Stomach (tissue), 9 donors: ENCODE results near the gene KCNT1. TPM values are rescaled to one million over a fixed set of nuclear protein-coding genes. Genes with fewer than 3 reads are reported as not detected.

Experiments used
- DNase-seq, 2 donors: peaks; one replicate each; pipeline versions ENCODE4 v3.0.0 to v3.0.0-alpha.2; 2013 to 2019
- H3K27ac ChIP-seq, 5 donors: fragments of 200-600 bp in 4 of 5; sonication (generic) in 4 of 5; one replicate each; pipeline ENCODE4 v1.5.1; 2013 to 2019; ENCODE audit warnings: mild to moderate bottlenecking in 1 of 5, moderate library complexity in 1 of 5
- H3K27me3 ChIP-seq, 3 donors: fragments of 200-600 bp; sonication (generic); one replicate each; pipeline ENCODE4 v1.5.1; 2017 to 2019; ENCODE audit warnings: mixed run types in 1 of 3
- H3K36me3 ChIP-seq, 4 donors: fragments of 200-600 bp; sonication (generic); 1 replicate in 3 of 4; 2 replicates in 1 of 4; pipeline ENCODE4 v1.5.1; 2016 to 2019
- H3K4me1 ChIP-seq, 4 donors: fragments of 200-600 bp; sonication (generic); one replicate each; pipeline ENCODE4 v1.5.1; 2016 to 2019
- H3K4me3 ChIP-seq, 4 donors: fragments of 200-600 bp; sonication (generic) in 3 of 4; one replicate each; pipeline ENCODE4 v1.5.1; 2016 to 2019; ENCODE audit warnings: mild to moderate bottlenecking in 1 of 4
- H3K9me3 ChIP-seq, 4 donors: fragments of 200-600 bp; sonication (generic); one replicate each; pipeline ENCODE4 v1.5.1; 2016 to 2019
- EP300 ChIP-seq: sonication (generic); formaldehyde crosslinking; IDR thresholded peaks from one replicate; pipeline ENCODE4 v1.6.1; 2017; ENCODE audit warnings: antibody characterized with exemption
- POLR2A ChIP-seq, 4 donors: fragments of 450-650 bp; IDR thresholded peaks; one replicate each; pipeline ENCODE4 v1.6.1; 2016; ENCODE audit warnings: antibody characterized with exemption in 4 of 4, control low read depth in 2 of 4, mild to moderate bottlenecking in 1 of 4, moderate library complexity in 1 of 4
- POLR2AphosphoS5 ChIP-seq, 3 donors: sonication (generic); formaldehyde crosslinking; IDR thresholded peaks; one replicate each; pipeline ENCODE4 v1.6.1; 2016; ENCODE audit warnings: antibody characterized with exemption in 3 of 3
- WGBS, 5 donors: extraction: QIAGEN DNeasy Blood & Tissue Kit in 3 of 5; methylation state at CpG; one replicate each; pipeline versions ENCODE4 v1.1.5 to v1.1.7; 2013 to 2018; 5-methylcytosine and 5-hydroxymethylcytosine counted together
- intact Hi-C: fragments of 100-400 bp; cut with DNase I; formaldehyde crosslinking; loops from one replicate; pipeline ENCODE4 v1.15.1; 2023; ENCODE audit warnings: low total_unique reads
- polyA plus RNA-seq, 3 donors: library from polyadenylated mRNA; stranded (reverse); fragments of 200-250 nt; gene quantifications; one replicate each; pipeline ENCODE4 v1.2.3, GENCODE V29; 2013
- total RNA-seq, 5 donors: library from RNA; depleted of rRNA; stranded (reverse); fragments of >200 nt; gene quantifications; one replicate each; pipeline versions ENCODE4 v1.1.0 to v1.2.3, GENCODE V29; 2014 to 2016
- TF ChIP-seq, protein P1 (sequence below), 7 experiments: fragments of 450-650 bp in 4 of 7; fragments of 200-600 bp in 3 of 7; sonication (generic) in 3 of 7; IDR thresholded peaks; one replicate each; pipeline ENCODE4 v1.5.1; 2016 to 2019; ENCODE audit warnings: antibody characterized with exemption in 7 of 7, control low read depth in 2 of 7, mild to moderate bottlenecking in 1 of 7
- donor health status: healthy with polysubstance abuse.
- donor health status: Bipolar disorder and iron deficiency.
- donor health status: healthy.

KCNT1 gene
- total and polyA plus RNA-seq, 8 donors, result 0.10 to 12.9 (median 0.37) TPM; not detected in 4

DNA sequence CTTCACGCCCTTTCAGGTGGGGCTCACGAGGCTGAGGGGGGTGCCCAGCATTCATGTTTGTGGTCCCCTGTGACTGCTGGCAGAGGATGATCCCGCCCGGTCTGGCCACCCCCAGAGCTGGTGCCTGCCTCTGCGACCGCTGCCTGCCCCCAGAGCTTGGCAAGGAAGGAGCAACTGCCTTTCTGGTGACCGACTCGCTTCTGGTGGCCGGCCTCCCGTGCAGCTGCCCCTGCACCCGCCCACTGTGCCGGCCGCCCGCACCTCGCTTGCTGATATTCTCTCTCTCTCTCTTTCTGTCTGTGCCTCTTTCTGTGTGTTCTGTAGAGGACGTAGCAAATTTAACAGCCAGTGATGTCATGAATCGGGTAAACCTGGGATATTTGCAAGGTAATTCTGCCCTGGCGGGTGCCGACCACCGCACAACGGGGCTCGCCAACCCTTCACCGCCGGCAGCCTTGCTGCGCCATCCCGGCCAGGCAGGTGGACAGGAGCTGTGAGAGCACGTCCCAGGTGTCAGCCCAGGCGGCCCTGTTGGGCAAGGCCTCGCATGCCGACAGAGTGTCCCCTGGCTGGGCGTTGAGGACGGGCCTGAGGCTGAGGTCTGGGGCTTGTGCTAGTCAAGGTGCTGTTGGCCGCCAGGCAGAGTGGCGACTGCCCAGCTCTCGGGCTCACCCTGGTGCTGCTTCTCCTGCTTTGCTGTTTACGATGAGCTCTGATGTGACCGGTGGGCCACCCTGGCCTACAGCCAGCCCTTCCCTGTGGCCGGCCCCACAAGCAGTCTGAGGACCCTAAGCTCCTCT is 86.0 kb downstream of the KCNT1 start:
- Histone ChIP-seq H3K9me3 (no peaks in the 10 kb centered on the region), H3K4me1 (no peaks in the 10 kb centered on the region), H3K36me3 (no peaks in the 10 kb centered on the region), H3K27me3 (peaks cover 0 to 77% (median 3%) of the 10 kb centered on the region in 3 donors), H3K4me3 (no peak overlapping the region), H3K27ac (no peak overlapping the region)
- no peak for DNase-seq
- TF ChIP-seq POLR2AphosphoS5 (IDR thresholded peaks at IDR 0.05) (no peak), POLR2A (IDR thresholded peaks at IDR 0.05) (no peak), EP300 (no peak)
- TF ChIP-seq, protein P1, sequence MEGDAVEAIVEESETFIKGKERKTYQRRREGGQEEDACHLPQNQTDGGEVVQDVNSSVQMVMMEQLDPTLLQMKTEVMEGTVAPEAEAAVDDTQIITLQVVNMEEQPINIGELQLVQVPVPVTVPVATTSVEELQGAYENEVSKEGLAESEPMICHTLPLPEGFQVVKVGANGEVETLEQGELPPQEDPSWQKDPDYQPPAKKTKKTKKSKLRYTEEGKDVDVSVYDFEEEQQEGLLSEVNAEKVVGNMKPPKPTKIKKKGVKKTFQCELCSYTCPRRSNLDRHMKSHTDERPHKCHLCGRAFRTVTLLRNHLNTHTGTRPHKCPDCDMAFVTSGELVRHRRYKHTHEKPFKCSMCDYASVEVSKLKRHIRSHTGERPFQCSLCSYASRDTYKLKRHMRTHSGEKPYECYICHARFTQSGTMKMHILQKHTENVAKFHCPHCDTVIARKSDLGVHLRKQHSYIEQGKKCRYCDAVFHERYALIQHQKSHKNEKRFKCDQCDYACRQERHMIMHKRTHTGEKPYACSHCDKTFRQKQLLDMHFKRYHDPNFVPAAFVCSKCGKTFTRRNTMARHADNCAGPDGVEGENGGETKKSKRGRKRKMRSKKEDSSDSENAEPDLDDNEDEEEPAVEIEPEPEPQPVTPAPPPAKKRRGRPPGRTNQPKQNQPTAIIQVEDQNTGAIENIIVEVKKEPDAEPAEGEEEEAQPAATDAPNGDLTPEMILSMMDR (IDR thresholded peaks at IDR 0.05), result no peak
- WGBS, 5 donors, result 81 to 86% (median 83%) methylated on average over 21 to 38 of the region's 38 CpGs
- intact Hi-C loops, result no loop called here

DNA sequence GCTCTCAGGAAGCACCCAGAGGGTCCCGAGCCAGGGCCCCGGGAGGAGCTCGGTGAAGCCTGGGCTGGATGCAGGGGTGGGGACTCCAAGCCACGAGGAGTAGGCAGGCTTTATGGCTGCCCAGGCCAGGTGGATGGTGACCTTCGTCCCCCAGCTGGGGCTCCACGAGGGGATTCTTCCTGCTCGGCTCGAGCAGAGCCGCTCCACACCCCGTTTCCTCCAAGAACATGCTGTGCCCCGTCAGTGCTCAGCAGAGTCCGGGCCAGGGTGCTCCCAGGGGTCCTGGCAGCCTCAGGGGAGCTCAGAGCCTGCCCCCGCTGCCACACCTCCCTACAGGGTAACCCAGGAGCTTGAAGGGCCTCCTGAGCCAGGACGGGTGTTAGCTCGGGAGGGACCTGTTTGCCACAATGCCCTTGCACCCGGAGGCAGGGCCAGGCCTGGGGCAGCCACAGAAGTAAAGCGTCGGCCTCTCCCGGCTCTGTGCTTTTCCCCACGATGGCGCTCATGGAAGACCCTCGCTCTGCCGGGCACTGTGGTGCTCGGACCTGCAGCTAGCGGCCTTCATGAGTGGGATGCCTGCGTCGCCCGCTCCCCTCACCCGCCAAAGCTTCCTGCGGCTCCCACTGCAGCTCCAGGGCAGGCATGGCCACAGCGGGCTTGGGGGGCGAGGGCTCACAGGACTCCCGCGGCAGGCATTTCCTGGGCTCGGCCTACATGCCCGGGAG is 86.8 kb downstream of the KCNT1 start:
- Histone ChIP-seq H3K36me3 (no peaks in the 10 kb centered on the region), H3K9me3 (no peaks in the 10 kb centered on the region), H3K27ac (no peak overlapping the region), H3K4me1 (no peaks in the 10 kb centered on the region), H3K27me3 (peaks cover 0 to 70% (median 3%) of the 10 kb centered on the region in 3 donors), H3K4me3 (no peak overlapping the region)
- WGBS, 5 donors, result 66 to 83% (median 68%) methylated on average over 14 to 36 of the region's 36 CpGs
- TF ChIP-seq POLR2A (IDR thresholded peaks at IDR 0.05) (no peak), POLR2AphosphoS5 (IDR thresholded peaks at IDR 0.05) (no peak), EP300 (no peak)
- TF ChIP-seq, protein P1 (IDR thresholded peaks at IDR 0.05), result no peak
- DNase-seq, result no peak
- intact Hi-C loops, result no loop called here

DNA sequence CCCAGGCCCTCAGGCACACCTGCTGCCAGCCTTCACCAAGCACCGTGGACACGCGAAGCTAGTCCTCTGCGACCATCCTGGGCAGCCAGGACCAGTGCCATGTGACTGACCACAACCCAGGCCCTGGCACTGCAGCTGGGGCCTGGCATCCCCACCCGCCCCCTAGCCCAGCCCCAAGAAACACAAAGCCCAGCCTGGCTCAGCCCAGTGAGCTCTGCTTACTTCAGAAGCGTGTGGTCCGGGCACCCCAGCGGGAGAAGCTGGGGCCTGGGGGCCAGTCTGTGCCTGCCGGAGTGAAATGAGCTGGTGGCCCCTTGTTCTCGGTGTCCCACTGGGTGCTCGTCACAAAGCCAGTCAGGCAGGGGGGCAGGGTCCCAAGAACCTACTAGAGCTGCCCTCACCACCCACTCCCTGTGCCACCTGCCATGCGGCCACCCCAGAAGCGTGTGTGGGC is 87.9 kb downstream of the KCNT1 start:
- no peaks in the 10 kb centered on the region for H3K4me1 ChIP-seq
- no peak overlapping the region for H3K4me3 ChIP-seq
- intact Hi-C loops, result no loop called here
- no peaks in the 10 kb centered on the region for H3K36me3 ChIP-seq
- H3K27me3 ChIP-seq, result peaks cover 0 to 59% (median 3%) of the 10 kb centered on the region in 3 donors
- no peak overlapping the region for H3K27ac ChIP-seq
- DNase-seq, result no peak
- no peak for TF ChIP-seq EP300
- no peak for TF ChIP-seq POLR2A (IDR thresholded peaks at IDR 0.05)
- no peak for TF ChIP-seq POLR2AphosphoS5 (IDR thresholded peaks at IDR 0.05)
- TF ChIP-seq, protein P1 (IDR thresholded peaks at IDR 0.05), result no peak
- H3K9me3 ChIP-seq, result no peaks in the 10 kb centered on the region
- WGBS, 5 donors, result 84 to 90% (median 87%) methylated on average over 12 to 13 of the region's 13 CpGs

DNA sequence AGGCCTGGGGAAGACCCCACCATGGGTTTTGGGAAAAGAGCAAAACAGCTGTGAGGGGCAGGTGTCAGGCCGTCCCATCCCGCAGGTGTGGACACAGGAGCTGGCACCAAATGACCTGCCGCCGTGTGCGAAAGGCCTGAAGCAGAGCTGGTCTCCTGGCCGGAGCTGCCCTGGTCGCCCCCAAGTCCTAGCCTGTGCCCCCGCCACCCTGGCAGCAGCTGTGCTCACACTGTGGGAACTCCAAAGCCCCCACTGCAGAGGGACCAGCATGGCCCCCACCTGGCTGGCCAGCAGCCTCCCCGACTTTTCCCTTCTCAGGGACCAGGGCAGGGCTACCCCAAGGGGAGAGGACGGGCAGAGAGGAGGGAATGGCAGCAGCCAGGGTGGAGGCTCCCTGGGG is 88.4 kb downstream of the KCNT1 start:
- intact Hi-C loops, result no loop called here
- Histone ChIP-seq H3K4me3 (no peak overlapping the region), H3K4me1 (no peaks in the 10 kb centered on the region), H3K9me3 (no peaks in the 10 kb centered on the region), H3K27ac (no peak overlapping the region), H3K27me3 (peaks cover 0 to 55% (median 3%) of the 10 kb centered on the region in 3 donors), H3K36me3 (no peaks in the 10 kb centered on the region)
- 84 to 95% (median 87%) methylated on average over 8 to 10 of the region's 10 CpGs for WGBS, 5 donors
- no peak for DNase-seq
- TF ChIP-seq EP300 (no peak), POLR2AphosphoS5 (IDR thresholded peaks at IDR 0.05) (no peak), POLR2A (IDR thresholded peaks at IDR 0.05) (no peak)
- TF ChIP-seq, protein P1 (IDR thresholded peaks at IDR 0.05), result no peak
